Medulla oblongata (tissue), 1 donor: ENCODE measurements around the gene ZNF486.
"Not testable (repeated sequence)": the region's sequence is repeated elsewhere in the genome, so short reads cannot be mapped to it uniquely, and the experiment has no call there.

ENCODE experiments used
- DNase-seq: peaks from one replicate; pipeline ENCODE4 v3.0.0-alpha.2; 2015; ENCODE audit errors: extremely low spot score

Gene ZNF486

DNA sequence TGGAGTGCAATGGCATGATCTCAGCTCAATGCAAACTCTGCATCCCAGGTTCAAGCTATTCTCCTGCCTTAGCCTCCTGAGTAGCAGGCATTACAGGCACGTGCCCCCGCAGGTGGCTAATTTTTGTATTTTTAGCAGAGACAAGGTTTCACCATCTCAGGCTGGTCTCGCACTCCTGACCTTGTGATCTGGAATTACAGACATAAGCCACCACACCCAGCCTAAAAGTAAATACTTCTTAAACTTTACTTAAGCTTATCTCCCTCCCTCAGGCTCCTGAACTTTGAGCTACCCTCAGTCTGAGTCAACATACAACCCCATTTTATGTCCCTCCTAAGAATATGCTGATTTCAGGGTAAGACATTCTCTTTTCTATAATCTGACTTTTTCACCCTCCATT, 66.1 kb downstream of the ZNF486 start:
- no peak for DNase-seq

DNA sequence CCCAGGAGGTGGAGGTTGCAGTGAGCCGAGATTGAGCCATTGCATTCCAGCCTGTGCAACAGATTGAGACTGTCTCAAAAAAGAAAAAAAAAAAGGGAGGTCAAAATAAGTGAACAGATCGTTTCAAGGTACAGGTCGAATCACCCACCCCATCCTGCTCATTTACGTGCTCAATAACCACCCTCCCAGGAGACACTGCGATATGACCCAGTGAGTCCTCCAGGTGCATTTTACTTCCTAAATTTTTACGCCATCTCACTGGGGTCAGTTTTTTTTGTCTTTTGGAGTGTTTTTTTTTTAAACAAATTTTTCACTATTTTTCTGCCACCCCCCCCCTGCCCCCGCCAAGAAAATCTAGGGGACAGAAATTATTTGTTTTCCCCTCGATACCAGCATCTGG, 68.1 kb downstream of the ZNF486 start:
- DNase-seq: no peak

DNA sequence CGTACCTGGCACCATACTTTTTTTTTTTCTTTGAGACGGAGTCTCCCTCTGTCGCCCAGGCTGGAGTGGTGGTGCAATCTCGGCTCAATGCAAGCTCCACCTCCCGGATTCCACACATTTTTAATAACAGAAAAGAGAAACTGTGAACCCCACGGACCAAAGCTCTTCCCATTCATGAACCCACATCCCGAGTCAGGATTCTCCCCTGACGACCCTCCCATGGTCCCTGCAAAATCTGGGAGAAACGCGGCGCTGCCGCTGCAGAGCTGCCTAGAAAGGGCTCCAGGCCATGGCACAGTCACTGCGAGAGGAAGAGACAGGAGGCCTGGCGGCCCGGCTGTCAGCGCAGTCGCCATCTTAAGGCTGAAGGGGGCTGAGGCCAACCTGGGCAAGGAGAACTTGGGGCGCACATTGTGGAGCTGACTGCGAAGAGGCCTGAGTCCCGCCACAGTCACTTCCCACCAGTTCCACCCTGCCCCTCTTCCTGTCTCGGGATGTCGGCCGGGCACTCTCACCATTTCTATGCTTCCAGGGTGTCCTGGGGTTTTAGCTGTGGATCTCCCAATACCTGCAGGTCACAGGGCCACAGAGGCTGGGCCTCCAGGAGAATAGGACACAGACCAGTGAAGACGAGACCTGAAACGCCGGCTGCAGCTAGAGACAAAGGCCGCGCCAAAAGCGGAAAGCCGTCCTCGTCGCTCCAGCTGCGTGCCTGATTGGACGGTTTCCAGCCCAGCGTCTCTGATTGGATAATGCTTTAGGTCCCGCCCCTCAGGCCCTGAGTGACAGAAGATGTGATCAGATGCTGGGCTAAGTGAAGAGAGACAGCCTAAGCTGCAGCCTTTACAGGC, 71.0 kb downstream of the ZNF486 start:
- DNase-seq: peak; percentile 97

DNA sequence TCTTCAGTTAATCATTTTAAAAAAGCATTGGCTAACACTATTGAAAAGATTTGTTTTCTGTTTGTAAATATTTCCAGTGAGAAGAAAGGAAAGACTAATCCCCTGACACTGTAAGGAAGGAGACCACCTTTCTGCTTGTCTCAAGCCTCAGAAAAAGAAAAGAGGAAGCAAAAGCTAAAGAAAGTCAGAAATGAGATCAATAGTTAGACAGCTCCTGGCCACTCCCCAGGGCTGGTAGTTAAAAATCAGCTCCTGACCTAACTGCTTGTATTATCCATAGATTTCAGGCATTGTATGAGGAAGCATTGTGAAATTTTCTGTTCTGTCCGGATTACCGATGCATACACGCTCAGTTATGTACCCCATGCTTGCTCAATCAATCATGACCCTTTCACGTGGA, 76.6 kb downstream of the ZNF486 start:
- no peak for DNase-seq

DNA sequence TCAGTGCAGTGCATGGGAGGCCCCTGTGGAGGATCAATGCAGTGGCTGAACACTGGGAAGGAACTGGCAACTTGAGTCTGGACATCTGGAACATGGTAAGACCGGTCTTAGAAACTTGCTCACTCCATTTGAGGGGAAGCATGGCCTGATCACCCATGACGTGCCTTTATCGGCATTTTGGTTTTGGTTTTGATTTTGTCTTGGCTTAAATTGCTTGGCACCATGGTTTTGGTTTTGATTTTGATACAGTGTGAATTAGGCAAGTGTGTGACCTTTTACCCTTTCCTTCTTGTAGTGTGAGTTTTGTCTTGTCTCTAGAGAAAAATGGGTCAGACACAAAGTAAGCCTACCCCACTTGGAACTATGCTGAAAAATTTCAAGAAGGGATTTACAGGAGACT, 77.3 kb downstream of the ZNF486 start:
- DNase-seq: no peak

DNA sequence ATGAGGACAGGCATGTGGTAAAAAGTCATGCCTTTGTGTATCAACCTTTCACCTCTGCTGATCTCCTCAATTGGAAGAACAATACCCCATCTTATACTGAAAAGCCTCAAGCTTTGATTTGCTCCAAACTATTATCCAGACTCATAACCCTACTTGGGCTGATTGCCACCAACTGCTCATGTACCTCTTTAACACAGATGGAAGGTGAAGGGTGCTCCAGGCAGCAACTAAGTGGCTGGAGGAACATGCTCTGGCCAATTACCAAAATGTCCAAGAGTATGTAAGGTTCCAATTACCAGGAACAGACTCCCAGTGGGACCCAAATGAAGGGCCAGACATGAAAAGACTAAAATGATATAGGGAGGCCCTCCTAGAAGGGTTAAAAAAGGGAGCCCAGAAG, 78.3 kb downstream of the ZNF486 start:
- no peak for DNase-seq

DNA sequence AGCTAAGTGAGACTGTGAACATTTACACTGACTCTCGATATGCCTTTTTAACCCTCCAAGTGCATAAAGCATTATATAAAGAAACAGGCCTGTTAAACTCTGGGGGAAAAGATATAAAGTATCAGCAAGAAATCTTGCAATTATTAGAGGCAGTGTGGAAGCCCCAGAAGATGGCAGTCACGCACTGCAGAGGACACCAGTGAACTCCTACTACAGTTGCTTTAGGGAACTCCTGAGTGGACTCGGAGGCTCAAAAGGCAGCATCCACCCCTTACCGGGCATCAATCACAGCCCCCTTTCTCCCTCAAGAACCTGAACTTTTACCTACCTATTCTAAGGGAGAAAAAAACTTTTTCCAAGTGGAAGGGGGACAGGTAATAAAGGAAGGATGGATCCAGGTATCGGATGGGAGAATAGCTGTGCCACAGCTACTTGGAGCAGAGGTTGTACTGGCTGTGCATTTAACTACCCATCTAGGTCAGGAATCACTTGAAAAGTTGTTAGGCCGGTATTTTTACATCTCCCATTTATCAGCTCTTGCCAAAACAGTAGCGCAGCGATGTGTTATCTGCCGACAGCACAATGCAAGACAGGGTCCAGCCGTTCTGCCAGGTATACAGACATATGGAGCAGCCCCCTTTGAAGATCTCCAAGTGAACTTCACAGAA, 80.1 kb downstream of the ZNF486 start:
- DNase-seq: peak; percentile 72

DNA sequence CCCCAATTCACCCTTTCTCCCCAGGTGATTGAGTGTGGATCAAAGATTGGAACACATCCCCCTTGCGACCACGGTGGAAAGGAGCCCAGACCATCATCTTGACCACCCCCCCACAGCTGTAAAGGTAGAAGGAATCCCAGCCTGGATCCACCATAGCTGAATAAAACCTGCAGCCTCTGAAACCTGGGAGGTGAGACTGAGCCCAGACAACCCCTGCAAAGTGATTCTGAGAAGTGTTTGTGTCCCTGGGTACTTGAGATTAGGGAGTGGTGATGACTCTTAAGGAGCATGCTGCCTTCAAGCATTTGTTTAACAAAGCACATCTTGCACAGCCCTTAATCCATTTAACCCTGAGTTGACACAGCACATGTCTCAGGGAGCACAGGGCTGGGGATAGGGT, 81.2 kb downstream of the ZNF486 start:
- not testable (repeated sequence) for DNase-seq
